Measurements from ENCODE around the gene UBP1. TPM values are rescaled to one million over a fixed set of nuclear protein-coding genes. Genes with fewer than 3 reads are reported as not detected.

UBP1 gene
- total and polyA plus RNA-seq, 9 of the 15 experiments (the other 6 are each of a cell fraction or from before 2014, with no cell fraction given): 13.6 to 143 (median 79.6) TPM

- TF ChIP-seq, protein P1, sequence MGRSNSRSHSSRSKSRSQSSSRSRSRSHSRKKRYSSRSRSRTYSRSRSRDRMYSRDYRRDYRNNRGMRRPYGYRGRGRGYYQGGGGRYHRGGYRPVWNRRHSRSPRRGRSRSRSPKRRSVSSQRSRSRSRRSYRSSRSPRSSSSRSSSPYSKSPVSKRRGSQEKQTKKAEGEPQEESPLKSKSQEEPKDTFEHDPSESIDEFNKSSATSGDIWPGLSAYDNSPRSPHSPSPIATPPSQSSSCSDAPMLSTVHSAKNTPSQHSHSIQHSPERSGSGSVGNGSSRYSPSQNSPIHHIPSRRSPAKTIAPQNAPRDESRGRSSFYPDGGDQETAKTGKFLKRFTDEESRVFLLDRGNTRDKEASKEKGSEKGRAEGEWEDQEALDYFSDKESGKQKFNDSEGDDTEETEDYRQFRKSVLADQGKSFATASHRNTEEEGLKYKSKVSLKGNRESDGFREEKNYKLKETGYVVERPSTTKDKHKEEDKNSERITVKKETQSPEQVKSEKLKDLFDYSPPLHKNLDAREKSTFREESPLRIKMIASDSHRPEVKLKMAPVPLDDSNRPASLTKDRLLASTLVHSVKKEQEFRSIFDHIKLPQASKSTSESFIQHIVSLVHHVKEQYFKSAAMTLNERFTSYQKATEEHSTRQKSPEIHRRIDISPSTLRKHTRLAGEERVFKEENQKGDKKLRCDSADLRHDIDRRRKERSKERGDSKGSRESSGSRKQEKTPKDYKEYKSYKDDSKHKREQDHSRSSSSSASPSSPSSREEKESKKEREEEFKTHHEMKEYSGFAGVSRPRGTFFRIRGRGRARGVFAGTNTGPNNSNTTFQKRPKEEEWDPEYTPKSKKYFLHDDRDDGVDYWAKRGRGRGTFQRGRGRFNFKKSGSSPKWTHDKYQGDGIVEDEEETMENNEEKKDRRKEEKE (IDR thresholded peaks at IDR 0.05; ENCODE audit: borderline replicate concordance in 1 of 2, control insufficient read depth in 1 of 2, low read depth in 2 of 2, low read length in 1 of 2): no peak
- TF ChIP-seq PBX2 (CRISPR knock-in tag; IDR thresholded peaks at IDR 0.05; ENCODE audit: low read depth): no peak
- TF ChIP-seq PBX2 (tag; conservative IDR thresholded peaks at IDR 0.05; ENCODE audit: low read depth): peak; percentile 57
- TF ChIP-seq DPF2 (IDR thresholded peaks at IDR 0.05): peak; percentile 66
- TF ChIP-seq ARNT (IDR thresholded peaks at IDR 0.05): peak in 1 of 2 experiments; percentile 27; a peak in 1 of 4 replicates
- peak; percentile 94 for TF ChIP-seq FOSL1 (tag; conservative IDR thresholded peaks at IDR 0.05)
- TF ChIP-seq, protein P2, sequence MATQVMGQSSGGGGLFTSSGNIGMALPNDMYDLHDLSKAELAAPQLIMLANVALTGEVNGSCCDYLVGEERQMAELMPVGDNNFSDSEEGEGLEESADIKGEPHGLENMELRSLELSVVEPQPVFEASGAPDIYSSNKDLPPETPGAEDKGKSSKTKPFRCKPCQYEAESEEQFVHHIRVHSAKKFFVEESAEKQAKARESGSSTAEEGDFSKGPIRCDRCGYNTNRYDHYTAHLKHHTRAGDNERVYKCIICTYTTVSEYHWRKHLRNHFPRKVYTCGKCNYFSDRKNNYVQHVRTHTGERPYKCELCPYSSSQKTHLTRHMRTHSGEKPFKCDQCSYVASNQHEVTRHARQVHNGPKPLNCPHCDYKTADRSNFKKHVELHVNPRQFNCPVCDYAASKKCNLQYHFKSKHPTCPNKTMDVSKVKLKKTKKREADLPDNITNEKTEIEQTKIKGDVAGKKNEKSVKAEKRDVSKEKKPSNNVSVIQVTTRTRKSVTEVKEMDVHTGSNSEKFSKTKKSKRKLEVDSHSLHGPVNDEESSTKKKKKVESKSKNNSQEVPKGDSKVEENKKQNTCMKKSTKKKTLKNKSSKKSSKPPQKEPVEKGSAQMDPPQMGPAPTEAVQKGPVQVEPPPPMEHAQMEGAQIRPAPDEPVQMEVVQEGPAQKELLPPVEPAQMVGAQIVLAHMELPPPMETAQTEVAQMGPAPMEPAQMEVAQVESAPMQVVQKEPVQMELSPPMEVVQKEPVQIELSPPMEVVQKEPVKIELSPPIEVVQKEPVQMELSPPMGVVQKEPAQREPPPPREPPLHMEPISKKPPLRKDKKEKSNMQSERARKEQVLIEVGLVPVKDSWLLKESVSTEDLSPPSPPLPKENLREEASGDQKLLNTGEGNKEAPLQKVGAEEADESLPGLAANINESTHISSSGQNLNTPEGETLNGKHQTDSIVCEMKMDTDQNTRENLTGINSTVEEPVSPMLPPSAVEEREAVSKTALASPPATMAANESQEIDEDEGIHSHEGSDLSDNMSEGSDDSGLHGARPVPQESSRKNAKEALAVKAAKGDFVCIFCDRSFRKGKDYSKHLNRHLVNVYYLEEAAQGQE (IDR thresholded peaks at IDR 0.05; ENCODE audit: borderline replicate concordance): peak; percentile 90
- TF ChIP-seq, protein P2 (CRISPR knock-in tag; IDR thresholded peaks at IDR 0.05; ENCODE audit: low read depth): no peak
- TF ChIP-seq SOX6 (IDR thresholded peaks at IDR 0.05): 0 out of 2 replicates have a peak, but pooled peaks have one; percentile 7
- no peak for TF ChIP-seq POLR2AphosphoS2 (IDR thresholded peaks at IDR 0.05; ENCODE audit: low read length)
- TF ChIP-seq KLF16 (IDR thresholded peaks at IDR 0.05): peak; percentile 63; the same call in 1 of the 2 replicates
- peak; percentile 72 for TF ChIP-seq PKNOX1 (IDR thresholded peaks at IDR 0.05)
Measured at GRCh38 chr3:33372218-33373081, 67.8 kb downstream of the UBP1 start (continued).
